ENCODE measurements around the gene LHFPL2. TPM values are rescaled to one million over a fixed set of nuclear protein-coding genes. Genes with fewer than 3 reads are reported as not detected.

The LHFPL2 gene
- total RNA-seq, 4 donors from 2014 or later, result 34.4 to 79.6 (median 51.5) TPM

- intact Hi-C loops (cut with DNase I; ENCODE audit: low total_unique reads), result loop anchor here (5.0 kb wide), 1 partner anchor 1173 kb away; no protein-coding TSS in a partner anchor
- no peak for TF ChIP-seq POLR2A (IDR thresholded peaks at IDR 0.05)
- TF ChIP-seq, protein P1, sequence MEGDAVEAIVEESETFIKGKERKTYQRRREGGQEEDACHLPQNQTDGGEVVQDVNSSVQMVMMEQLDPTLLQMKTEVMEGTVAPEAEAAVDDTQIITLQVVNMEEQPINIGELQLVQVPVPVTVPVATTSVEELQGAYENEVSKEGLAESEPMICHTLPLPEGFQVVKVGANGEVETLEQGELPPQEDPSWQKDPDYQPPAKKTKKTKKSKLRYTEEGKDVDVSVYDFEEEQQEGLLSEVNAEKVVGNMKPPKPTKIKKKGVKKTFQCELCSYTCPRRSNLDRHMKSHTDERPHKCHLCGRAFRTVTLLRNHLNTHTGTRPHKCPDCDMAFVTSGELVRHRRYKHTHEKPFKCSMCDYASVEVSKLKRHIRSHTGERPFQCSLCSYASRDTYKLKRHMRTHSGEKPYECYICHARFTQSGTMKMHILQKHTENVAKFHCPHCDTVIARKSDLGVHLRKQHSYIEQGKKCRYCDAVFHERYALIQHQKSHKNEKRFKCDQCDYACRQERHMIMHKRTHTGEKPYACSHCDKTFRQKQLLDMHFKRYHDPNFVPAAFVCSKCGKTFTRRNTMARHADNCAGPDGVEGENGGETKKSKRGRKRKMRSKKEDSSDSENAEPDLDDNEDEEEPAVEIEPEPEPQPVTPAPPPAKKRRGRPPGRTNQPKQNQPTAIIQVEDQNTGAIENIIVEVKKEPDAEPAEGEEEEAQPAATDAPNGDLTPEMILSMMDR (IDR thresholded peaks at IDR 0.05), result no peak
- TF ChIP-seq EP300 (IDR thresholded peaks at IDR 0.05; ENCODE audit: low read depth), result no peak
- no peak for TF ChIP-seq POLR2AphosphoS5 (IDR thresholded peaks at IDR 0.05)
- in situ Hi-C loops (cut with MboI; ENCODE audit: low pct_ligation_motif_present in 1 of 4, low pct_unique_long_range_greater_than_20kb in 1 of 4, low sequenced_read_pairs in 3 of 4), result no loop called here
- Histone ChIP-seq H3K27ac (no peak overlapping the region), H3K4me3 (no peak overlapping the region), H3K4me1 (no peaks in the 10 kb centered on the region), H3K9me3 (no peaks in the 10 kb centered on the region), H3K36me3 (peaks cover 0 to 4% (median 0%) of the 10 kb centered on the region in 4 donors), H3K27me3 (no peaks in the 10 kb centered on the region)
- no peak for DNase-seq
- 96% methylated on average over 3 of the region's 3 CpGs; no CpG with 5 or more reads in 1 of the 2 donors for WGBS, 2 donors (ENCODE audit: low coverage in 1 of 2)
Measured at GRCh38 chr5:78475370-78475769, 173.2 kb downstream of the LHFPL2 start.

DNA sequence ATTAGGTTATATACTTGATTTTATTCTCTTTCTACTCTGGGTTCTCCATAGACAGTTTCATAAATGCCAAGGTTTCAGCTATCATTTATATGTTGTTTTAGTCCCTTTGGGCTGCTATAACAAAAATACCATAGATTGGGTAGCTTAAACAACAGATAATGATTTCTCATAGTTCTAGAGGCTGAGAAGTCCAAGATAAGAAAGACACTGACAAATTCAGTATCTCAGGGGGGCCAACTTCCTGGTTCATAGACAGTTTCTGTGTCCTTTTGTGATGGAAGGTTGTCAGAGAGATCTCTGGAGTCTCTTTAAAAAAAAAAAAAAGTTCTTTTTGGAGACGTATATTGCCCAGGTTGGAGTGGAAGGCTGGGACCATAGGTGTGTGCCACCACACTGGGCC lies 174.8 kb downstream of the LHFPL2 start:
- DNase-seq, result no peak
- no peaks in the 10 kb centered on the region for H3K27me3 ChIP-seq
- TF ChIP-seq POLR2AphosphoS5 (IDR thresholded peaks at IDR 0.05), result no peak
- H3K36me3 ChIP-seq, result peaks cover 0 to 4% (median 0%) of the 10 kb centered on the region in 4 donors
- no peaks in the 10 kb centered on the region for H3K9me3 ChIP-seq
- 86 to 96% methylated on average over 1 of the region's 1 CpG for WGBS, 2 donors (ENCODE audit: low coverage in 1 of 2)
- intact Hi-C loops (cut with DNase I; ENCODE audit: low total_unique reads), result loop anchor here (5.0 kb wide), 1 partner anchor 174 kb away; the partner anchor contains the start of gene LHFPL2
- no peak overlapping the region for H3K27ac ChIP-seq
- in situ Hi-C loops (cut with MboI; ENCODE audit: low pct_ligation_motif_present in 1 of 4, low pct_unique_long_range_greater_than_20kb in 1 of 4, low sequenced_read_pairs in 3 of 4), result no loop called here
- no peak overlapping the region for H3K4me3 ChIP-seq
- no peaks in the 10 kb centered on the region for H3K4me1 ChIP-seq

DNA sequence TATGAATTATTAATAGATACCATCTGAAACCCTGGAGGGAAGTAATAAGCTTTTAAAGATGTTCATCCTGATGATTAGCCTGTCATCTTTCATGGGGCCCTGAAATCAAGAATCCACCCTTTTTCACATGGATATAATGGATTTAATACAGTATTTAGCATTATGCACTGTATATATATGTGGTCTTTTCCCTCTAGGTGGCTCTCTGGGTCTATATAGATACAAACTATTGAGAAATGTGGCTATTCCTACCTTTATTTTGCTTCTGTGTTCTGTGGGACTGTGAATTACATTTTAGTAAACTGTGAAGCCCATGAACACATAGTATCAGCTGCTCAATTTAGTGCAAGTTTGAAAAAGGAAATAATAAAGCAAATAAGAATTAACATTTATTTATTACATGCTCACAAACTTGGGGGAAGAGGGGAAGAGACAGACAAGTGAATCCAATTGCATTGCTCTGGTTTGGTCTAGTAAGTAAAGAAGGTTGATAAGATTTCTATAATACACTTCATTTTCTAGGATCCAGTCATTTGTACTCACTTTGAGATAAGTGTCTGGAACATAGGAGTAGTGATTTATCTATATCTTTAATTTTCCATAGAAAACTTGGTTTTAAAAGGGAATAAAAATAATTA lies 176.0 kb downstream of the LHFPL2 start:
- no peak for DNase-seq
- Histone ChIP-seq H3K9me3 (no peaks in the 10 kb centered on the region), H3K27me3 (no peaks in the 10 kb centered on the region), H3K4me3 (no peak overlapping the region), H3K4me1 (peaks cover 0 to 4% (median under 1%) of the 10 kb centered on the region in 4 donors), H3K27ac (no peak overlapping the region), H3K36me3 (peaks cover 0 to 4% (median 0%) of the 10 kb centered on the region in 4 donors)
- no peak for TF ChIP-seq POLR2A (IDR thresholded peaks at IDR 0.05)
- TF ChIP-seq POLR2AphosphoS5 (IDR thresholded peaks at IDR 0.05), result no peak
- TF ChIP-seq, protein P1 (IDR thresholded peaks at IDR 0.05), result no peak
- TF ChIP-seq EP300 (IDR thresholded peaks at IDR 0.05; ENCODE audit: low read depth), result no peak
- in situ Hi-C loops (cut with MboI; ENCODE audit: low pct_ligation_motif_present in 1 of 4, low pct_unique_long_range_greater_than_20kb in 1 of 4, low sequenced_read_pairs in 3 of 4), result no loop called here
- intact Hi-C loops (cut with DNase I; ENCODE audit: low total_unique reads), result loop anchor here (5.0 kb wide), 1 partner anchor 175 kb away; the partner anchor contains the start of gene LHFPL2

- H3K4me3 ChIP-seq, result no peak overlapping the region
- intact Hi-C loops (cut with DNase I; ENCODE audit: low total_unique reads) (loop anchor here (5.0 kb wide), 1 partner anchor 175 kb away; the partner anchor contains the start of gene LHFPL2), in situ Hi-C loops (cut with MboI; ENCODE audit: low pct_ligation_motif_present in 1 of 4, low pct_unique_long_range_greater_than_20kb in 1 of 4, low sequenced_read_pairs in 3 of 4) (no loop called here)
- DNase-seq, result no peak
- H3K27me3 ChIP-seq, result no peaks in the 10 kb centered on the region
- H3K4me1 ChIP-seq, result peaks cover 0 to 5% (median 2%) of the 10 kb centered on the region in 4 donors
- no peak overlapping the region for H3K27ac ChIP-seq
- H3K9me3 ChIP-seq, result no peaks in the 10 kb centered on the region
- peaks cover 0 to 4% (median 0%) of the 10 kb centered on the region in 4 donors for H3K36me3 ChIP-seq
- TF ChIP-seq POLR2A (IDR thresholded peaks at IDR 0.05) (no peak), EP300 (IDR thresholded peaks at IDR 0.05; ENCODE audit: low read depth) (no peak), POLR2AphosphoS5 (IDR thresholded peaks at IDR 0.05) (no peak)
- TF ChIP-seq, protein P1 (IDR thresholded peaks at IDR 0.05), result no peak
Measured at GRCh38 chr5:78471896-78472295, 176.7 kb downstream of the LHFPL2 start.

All from transverse colon (tissue), 4 donors.